Measurements from ENCODE around the gene SAMD8.
"Not testable (repeated sequence)": the region's sequence is repeated elsewhere in the genome, so short reads cannot be mapped to it uniquely, and the experiment has no call there.

DNA sequence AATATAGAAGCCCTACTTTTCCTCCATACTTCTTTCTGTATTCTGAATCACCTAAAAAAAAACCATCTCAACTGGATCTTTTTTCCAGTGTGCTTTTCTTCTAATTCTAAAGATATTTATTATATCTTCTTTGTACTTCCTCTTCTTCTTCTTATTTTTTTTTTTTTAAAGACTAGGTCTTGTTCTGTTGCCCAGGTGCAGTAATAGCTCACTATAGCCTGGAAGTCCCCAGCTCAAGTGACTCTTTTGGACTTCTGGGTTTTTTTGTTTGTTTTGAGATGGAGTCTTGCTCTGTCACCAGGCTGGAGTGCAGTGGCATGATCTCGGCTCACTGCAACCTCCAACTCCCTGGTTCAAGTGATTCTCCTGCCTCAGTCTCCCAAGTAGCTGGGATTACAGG, 17.5 kb downstream of the SAMD8 start:
- TF ChIP-seq, protein P1, sequence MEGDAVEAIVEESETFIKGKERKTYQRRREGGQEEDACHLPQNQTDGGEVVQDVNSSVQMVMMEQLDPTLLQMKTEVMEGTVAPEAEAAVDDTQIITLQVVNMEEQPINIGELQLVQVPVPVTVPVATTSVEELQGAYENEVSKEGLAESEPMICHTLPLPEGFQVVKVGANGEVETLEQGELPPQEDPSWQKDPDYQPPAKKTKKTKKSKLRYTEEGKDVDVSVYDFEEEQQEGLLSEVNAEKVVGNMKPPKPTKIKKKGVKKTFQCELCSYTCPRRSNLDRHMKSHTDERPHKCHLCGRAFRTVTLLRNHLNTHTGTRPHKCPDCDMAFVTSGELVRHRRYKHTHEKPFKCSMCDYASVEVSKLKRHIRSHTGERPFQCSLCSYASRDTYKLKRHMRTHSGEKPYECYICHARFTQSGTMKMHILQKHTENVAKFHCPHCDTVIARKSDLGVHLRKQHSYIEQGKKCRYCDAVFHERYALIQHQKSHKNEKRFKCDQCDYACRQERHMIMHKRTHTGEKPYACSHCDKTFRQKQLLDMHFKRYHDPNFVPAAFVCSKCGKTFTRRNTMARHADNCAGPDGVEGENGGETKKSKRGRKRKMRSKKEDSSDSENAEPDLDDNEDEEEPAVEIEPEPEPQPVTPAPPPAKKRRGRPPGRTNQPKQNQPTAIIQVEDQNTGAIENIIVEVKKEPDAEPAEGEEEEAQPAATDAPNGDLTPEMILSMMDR (IDR thresholded peaks at IDR 0.05) = not testable (repeated sequence)
- not testable (repeated sequence) for TF ChIP-seq POLR2AphosphoS5 (IDR thresholded peaks at IDR 0.05); POLR2A (IDR thresholded peaks at IDR 0.05; ENCODE audit: low read depth); EP300 (IDR thresholded peaks at IDR 0.05)

Data from esophagus muscularis mucosa (tissue), 4 donors.